Stomach (tissue), 9 donors: ENCODE data around the gene CYBA. TPM values are rescaled to one million over a fixed set of nuclear protein-coding genes. Genes with fewer than 3 reads are reported as not detected.

Source experiments
- DNase-seq, 2 donors: peaks; one replicate each; pipeline versions ENCODE4 v3.0.0 to v3.0.0-alpha.2; 2013 to 2019
- H3K27ac ChIP-seq, 5 donors: fragments of 200-600 bp in 4 of 5; sonication (generic) in 4 of 5; one replicate each; pipeline ENCODE4 v1.5.1; 2013 to 2019; ENCODE audit warnings: mild to moderate bottlenecking in 1 of 5, moderate library complexity in 1 of 5
- H3K27me3 ChIP-seq, 3 donors: fragments of 200-600 bp; sonication (generic); one replicate each; pipeline ENCODE4 v1.5.1; 2017 to 2019; ENCODE audit warnings: mixed run types in 1 of 3
- H3K36me3 ChIP-seq, 4 donors: fragments of 200-600 bp; sonication (generic); 1 replicate in 3 of 4; 2 replicates in 1 of 4; pipeline ENCODE4 v1.5.1; 2016 to 2019
- H3K4me1 ChIP-seq, 4 donors: fragments of 200-600 bp; sonication (generic); one replicate each; pipeline ENCODE4 v1.5.1; 2016 to 2019
- H3K4me3 ChIP-seq, 4 donors: fragments of 200-600 bp; sonication (generic) in 3 of 4; one replicate each; pipeline ENCODE4 v1.5.1; 2016 to 2019; ENCODE audit warnings: mild to moderate bottlenecking in 1 of 4
- H3K9me3 ChIP-seq, 4 donors: fragments of 200-600 bp; sonication (generic); one replicate each; pipeline ENCODE4 v1.5.1; 2016 to 2019
- EP300 ChIP-seq: sonication (generic); formaldehyde crosslinking; IDR thresholded peaks from one replicate; pipeline ENCODE4 v1.6.1; 2017; ENCODE audit warnings: antibody characterized with exemption
- POLR2A ChIP-seq, 4 donors: fragments of 450-650 bp; IDR thresholded peaks; one replicate each; pipeline ENCODE4 v1.6.1; 2016; ENCODE audit warnings: antibody characterized with exemption in 4 of 4, control low read depth in 2 of 4, mild to moderate bottlenecking in 1 of 4, moderate library complexity in 1 of 4
- POLR2AphosphoS5 ChIP-seq, 3 donors: sonication (generic); formaldehyde crosslinking; IDR thresholded peaks; one replicate each; pipeline ENCODE4 v1.6.1; 2016; ENCODE audit warnings: antibody characterized with exemption in 3 of 3
- WGBS, 5 donors: extraction: QIAGEN DNeasy Blood & Tissue Kit in 3 of 5; methylation state at CpG; one replicate each; pipeline versions ENCODE4 v1.1.5 to v1.1.7; 2013 to 2018; 5-methylcytosine and 5-hydroxymethylcytosine counted together
- intact Hi-C: fragments of 100-400 bp; cut with DNase I; formaldehyde crosslinking; loops from one replicate; pipeline ENCODE4 v1.15.1; 2023; ENCODE audit warnings: low total_unique reads
- polyA plus RNA-seq, 3 donors: library from polyadenylated mRNA; stranded (reverse); fragments of 200-250 nt; gene quantifications; one replicate each; pipeline ENCODE4 v1.2.3, GENCODE V29; 2013
- total RNA-seq, 5 donors: library from RNA; depleted of rRNA; stranded (reverse); fragments of >200 nt; gene quantifications; one replicate each; pipeline versions ENCODE4 v1.1.0 to v1.2.3, GENCODE V29; 2014 to 2016
- TF ChIP-seq, protein P1 (sequence below), 7 experiments: fragments of 450-650 bp in 4 of 7; fragments of 200-600 bp in 3 of 7; sonication (generic) in 3 of 7; IDR thresholded peaks; one replicate each; pipeline ENCODE4 v1.5.1; 2016 to 2019; ENCODE audit warnings: antibody characterized with exemption in 7 of 7, control low read depth in 2 of 7, mild to moderate bottlenecking in 1 of 7
- donor health status: healthy with polysubstance abuse.
- donor health status: Bipolar disorder and iron deficiency.
- donor health status: healthy.

The CYBA gene
- total and polyA plus RNA-seq, 8 donors, result 21.0 to 480 (median 162) TPM

DNA sequence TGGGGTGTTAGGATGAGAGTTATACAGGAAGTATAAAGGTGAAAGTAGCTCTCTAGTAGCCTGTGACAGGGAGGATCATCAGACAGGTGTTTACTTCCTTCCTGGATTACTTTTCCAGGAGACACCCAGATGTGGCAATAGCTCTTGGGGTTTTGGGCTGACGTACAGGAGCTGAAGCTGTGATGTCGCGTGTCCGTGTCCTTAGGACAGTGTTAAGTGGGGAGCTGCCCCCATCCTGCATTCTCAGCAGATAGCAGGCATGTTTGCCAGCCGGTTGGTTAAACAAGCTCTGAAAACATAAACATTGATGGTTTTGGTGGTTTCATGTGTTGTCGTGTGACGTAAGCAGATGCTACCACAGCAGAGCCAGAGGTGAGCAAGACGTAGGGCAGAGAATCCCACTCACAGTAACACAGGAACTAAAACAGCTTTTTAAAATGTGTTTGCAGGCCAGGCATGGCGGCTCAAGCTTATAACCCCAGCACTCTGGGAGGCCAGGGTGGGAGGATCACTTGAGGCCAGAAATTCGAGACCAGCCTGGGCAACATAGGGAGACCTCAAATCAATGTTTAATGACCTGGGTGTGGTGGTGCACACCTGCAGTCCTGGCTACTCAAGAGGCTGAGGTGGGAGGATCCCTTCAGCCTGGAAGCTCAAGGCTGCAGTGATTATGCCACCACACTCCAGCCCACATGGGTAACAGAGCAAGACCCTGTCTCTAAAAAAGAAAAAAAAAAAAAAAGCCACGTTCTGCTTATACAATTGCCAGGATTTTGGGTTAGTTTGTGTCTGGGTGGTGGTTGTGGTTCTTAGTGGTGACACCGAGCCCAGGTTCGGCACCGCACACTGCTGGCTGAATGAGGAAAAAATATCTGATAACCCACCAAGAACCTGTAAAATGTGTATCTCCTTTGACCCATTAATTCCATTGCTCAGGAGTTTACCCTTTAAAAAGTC, 30.7 kb downstream of the CYBA start:
- peak in 1 of 2 donors; percentile 50 for DNase-seq
- intact Hi-C loops, result no loop called here
- WGBS, 5 donors, result 78 to 89% (median 84%) methylated on average over 14 of the region's 14 CpGs
- H3K36me3 ChIP-seq, result peaks cover 32 to 80% (median 62%) of the 10 kb centered on the region in 4 donors
- no peaks in the 10 kb centered on the region for H3K9me3 ChIP-seq
- no peak overlapping the region for H3K4me3 ChIP-seq
- peaks cover 35 to 53% (median 40%) of the 10 kb centered on the region in 4 donors for H3K4me1 ChIP-seq
- peak overlapping the region; percentile 21 to 87 (median 38) for H3K27ac ChIP-seq
- TF ChIP-seq POLR2AphosphoS5 (IDR thresholded peaks at IDR 0.05), result peak in 1 of 3 donors; percentile 19
- TF ChIP-seq EP300, result no peak
- H3K27me3 ChIP-seq, result no peaks in the 10 kb centered on the region

DNA sequence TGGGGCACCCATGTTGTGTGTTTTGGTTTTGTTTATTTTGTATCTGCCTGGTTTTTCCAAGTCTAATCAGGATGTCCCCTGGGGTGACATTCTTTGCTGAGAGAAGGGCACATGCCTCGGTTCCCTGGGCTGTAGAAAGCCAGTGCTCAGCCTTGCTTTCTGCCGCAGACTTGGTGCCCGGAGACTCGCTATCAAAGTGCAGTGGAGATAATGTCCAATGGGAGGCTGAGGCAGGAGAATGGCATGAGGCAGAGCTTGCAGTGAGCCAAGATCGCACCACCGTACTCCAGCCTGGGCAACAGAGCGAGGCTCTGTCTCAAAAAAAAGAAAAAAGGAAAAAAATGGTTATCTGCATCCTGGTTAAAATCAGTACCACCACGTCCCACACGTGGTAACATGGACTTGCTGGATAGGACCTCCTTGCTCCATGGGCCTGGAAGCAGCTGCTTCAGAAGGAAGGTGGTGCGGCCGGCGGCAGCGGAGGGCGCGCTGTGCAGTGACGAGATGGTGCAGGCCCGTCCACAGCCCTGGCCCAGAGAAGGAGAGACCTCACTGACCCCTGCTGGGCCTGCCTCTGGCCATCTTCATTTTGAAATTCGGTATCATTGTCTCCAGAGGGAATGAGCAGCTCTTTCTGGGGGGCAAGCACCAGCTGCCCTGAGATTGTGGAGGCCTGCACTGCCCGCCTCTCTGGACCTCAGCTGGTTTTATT, 31.7 kb downstream of the CYBA start:
- Histone ChIP-seq H3K27ac (peak overlapping the region; percentile 25 to 87 (median 38)), H3K36me3 (peaks cover 21 to 80% (median 60%) of the 10 kb centered on the region in 4 donors), H3K27me3 (no peaks in the 10 kb centered on the region), H3K4me3 (no peak overlapping the region), H3K9me3 (no peaks in the 10 kb centered on the region), H3K4me1 (peaks cover 35 to 63% (median 40%) of the 10 kb centered on the region in 4 donors)
- TF ChIP-seq POLR2A (IDR thresholded peaks at IDR 0.05) (no peak), EP300 (no peak), POLR2AphosphoS5 (IDR thresholded peaks at IDR 0.05) (no peak)
- TF ChIP-seq, protein P1, sequence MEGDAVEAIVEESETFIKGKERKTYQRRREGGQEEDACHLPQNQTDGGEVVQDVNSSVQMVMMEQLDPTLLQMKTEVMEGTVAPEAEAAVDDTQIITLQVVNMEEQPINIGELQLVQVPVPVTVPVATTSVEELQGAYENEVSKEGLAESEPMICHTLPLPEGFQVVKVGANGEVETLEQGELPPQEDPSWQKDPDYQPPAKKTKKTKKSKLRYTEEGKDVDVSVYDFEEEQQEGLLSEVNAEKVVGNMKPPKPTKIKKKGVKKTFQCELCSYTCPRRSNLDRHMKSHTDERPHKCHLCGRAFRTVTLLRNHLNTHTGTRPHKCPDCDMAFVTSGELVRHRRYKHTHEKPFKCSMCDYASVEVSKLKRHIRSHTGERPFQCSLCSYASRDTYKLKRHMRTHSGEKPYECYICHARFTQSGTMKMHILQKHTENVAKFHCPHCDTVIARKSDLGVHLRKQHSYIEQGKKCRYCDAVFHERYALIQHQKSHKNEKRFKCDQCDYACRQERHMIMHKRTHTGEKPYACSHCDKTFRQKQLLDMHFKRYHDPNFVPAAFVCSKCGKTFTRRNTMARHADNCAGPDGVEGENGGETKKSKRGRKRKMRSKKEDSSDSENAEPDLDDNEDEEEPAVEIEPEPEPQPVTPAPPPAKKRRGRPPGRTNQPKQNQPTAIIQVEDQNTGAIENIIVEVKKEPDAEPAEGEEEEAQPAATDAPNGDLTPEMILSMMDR (IDR thresholded peaks at IDR 0.05), result no peak
- intact Hi-C loops, result no loop called here
- WGBS, 5 donors, result 84 to 91% (median 87%) methylated on average over 19 of the region's 19 CpGs
- no peak for DNase-seq

DNA sequence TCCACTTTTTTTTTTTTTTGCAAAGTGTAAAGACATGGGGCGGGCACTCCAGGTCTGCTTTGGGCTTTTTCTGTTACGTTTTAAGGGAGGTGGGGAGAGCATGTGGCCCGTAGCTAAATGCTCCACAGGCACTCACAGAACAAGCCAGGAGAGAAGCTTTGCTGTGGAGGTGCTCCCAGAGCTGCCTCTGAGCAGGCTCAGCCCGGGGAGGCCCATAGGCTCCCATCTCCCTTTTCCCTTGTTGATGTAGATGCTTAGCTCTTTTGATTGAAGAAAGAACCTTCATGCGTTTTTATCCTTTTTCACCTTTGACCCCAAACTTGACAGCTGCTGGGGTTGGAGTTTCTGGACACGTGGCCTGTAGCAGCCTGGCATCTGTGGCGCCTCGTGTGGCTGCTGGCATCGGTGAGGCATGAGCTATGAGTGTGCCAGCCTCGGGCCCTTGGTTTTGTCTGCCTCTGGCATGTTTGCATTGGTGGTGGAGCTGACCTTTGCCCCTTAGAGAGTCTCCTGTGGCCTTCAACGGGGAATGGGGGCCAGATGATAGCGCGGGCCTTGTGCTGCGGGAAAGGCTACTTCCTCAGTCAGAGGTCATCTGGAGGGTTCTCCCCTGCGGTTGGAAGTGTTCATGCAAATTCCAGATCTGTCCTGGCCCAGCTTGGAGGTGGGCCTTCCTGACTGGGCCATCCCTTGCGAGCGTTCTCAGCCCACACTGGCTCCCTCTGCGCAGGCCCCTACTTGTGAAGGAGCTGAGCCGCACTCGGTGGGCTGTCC, 32.5 kb downstream of the CYBA start:
- TF ChIP-seq, protein P1 (IDR thresholded peaks at IDR 0.05), result no peak
- TF ChIP-seq POLR2A (IDR thresholded peaks at IDR 0.05), result no peak
- peak in 1 of 3 donors; percentile 33 for TF ChIP-seq POLR2AphosphoS5 (IDR thresholded peaks at IDR 0.05)
- no peak for DNase-seq
- intact Hi-C loops, result no loop called here
- Histone ChIP-seq H3K9me3 (no peaks in the 10 kb centered on the region), H3K4me3 (no peak overlapping the region), H3K27ac (peak overlapping the region in 4 of 5 donors; percentile 25 to 87 (median 48)), H3K36me3 (peaks cover 14 to 80% (median 59%) of the 10 kb centered on the region in 4 donors), H3K4me1 (peaks cover 35 to 68% (median 43%) of the 10 kb centered on the region in 4 donors), H3K27me3 (no peaks in the 10 kb centered on the region)
- 57 to 66% (median 62%) methylated on average over 18 to 20 of the region's 20 CpGs for WGBS, 5 donors

GRCh38 chr16:88617268-88618031, 33.4 kb downstream of the CYBA start:
- Histone ChIP-seq H3K27me3 (no peaks in the 10 kb centered on the region), H3K27ac (peak overlapping the region in 4 of 5 donors; percentile 73 to 90 (median 84)), H3K9me3 (no peaks in the 10 kb centered on the region), H3K36me3 (peaks cover 5 to 80% (median 59%) of the 10 kb centered on the region in 4 donors), H3K4me1 (peaks cover 35 to 68% (median 43%) of the 10 kb centered on the region in 4 donors), H3K4me3 (no peak overlapping the region)
- intact Hi-C loops, result no loop called here
- DNase-seq, result peak in 1 of 2 donors; percentile 60
- WGBS, 5 donors, result 65 to 87% (median 67%) methylated on average over 20 of the region's 20 CpGs
- TF ChIP-seq POLR2A (IDR thresholded peaks at IDR 0.05) (no peak), POLR2AphosphoS5 (IDR thresholded peaks at IDR 0.05) (no peak), EP300 (no peak)
- TF ChIP-seq, protein P1 (IDR thresholded peaks at IDR 0.05), result no peak
